Measurements from ENCODE around the gene KBTBD8.

The KBTBD8 gene

DNA sequence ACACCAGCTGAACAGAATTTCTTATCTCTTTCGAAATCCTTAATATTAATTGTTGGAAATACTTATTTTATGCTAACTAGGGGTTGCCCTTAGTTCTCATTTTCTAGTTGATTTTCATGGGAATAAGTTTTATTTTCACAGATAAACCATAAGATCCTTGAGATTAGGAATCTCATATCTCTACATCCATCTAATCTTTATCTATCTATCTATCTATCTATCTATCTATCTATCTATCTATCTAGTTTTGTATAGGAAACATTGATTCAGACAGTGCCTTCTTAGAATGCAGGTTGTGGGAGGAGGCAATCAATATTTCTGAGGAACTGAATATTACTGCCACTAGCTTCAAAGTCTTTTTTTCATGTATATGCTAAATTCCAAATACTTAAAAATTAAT lies 3.5 kb upstream of the KBTBD8 start:
- H2AFZ ChIP-seq: no peak overlapping the region
- no peak overlapping the region for H3K27ac ChIP-seq
- no peaks in the 10 kb centered on the region for H3K27me3 ChIP-seq (ENCODE audit: control insufficient read depth, insufficient read depth, low read length)
- peaks cover 4% of the 10 kb centered on the region for H3K4me1 ChIP-seq
- H3K4me3 ChIP-seq (ENCODE audit: low read depth, low read length): no peak overlapping the region
- no peak overlapping the region for H3K9ac ChIP-seq
- TF ChIP-seq, protein P1, sequence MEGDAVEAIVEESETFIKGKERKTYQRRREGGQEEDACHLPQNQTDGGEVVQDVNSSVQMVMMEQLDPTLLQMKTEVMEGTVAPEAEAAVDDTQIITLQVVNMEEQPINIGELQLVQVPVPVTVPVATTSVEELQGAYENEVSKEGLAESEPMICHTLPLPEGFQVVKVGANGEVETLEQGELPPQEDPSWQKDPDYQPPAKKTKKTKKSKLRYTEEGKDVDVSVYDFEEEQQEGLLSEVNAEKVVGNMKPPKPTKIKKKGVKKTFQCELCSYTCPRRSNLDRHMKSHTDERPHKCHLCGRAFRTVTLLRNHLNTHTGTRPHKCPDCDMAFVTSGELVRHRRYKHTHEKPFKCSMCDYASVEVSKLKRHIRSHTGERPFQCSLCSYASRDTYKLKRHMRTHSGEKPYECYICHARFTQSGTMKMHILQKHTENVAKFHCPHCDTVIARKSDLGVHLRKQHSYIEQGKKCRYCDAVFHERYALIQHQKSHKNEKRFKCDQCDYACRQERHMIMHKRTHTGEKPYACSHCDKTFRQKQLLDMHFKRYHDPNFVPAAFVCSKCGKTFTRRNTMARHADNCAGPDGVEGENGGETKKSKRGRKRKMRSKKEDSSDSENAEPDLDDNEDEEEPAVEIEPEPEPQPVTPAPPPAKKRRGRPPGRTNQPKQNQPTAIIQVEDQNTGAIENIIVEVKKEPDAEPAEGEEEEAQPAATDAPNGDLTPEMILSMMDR (IDR thresholded peaks at IDR 0.05): no peak
- no peak overlapping the region for H3K4me2 ChIP-seq (ENCODE audit: low read length)
- no peaks in the 10 kb centered on the region for H3K36me3 ChIP-seq (ENCODE audit: control insufficient read depth, insufficient read depth, low read length)
- no peaks in the 10 kb centered on the region for H3K79me2 ChIP-seq
- H3K9me3 ChIP-seq (ENCODE audit: control insufficient read depth, low read length): no peaks in the 10 kb centered on the region

DNA sequence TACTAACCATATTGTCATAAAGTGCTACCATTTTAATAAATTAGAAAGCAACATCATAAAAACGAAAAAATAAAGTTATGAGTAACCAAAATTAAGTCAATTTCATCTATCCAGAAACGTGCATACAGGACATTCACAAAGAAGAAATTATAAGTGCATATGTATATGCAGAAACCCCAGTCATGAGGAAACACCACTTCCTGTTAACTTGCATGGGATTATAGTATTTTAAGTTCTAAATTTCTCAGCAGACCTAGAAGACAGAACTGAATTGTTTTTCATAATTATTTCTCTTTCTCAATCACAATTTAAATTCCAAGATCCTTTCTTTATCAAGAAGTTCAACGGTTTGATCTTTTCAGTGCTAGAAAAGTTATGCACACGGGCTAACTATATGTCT lies 1.4 kb upstream of the KBTBD8 start:
- Histone ChIP-seq H3K79me2 (no peaks in the 10 kb centered on the region), H3K4me2 (ENCODE audit: low read length) (no peak overlapping the region), H3K36me3 (ENCODE audit: control insufficient read depth, insufficient read depth, low read length) (no peaks in the 10 kb centered on the region), H3K4me3 (ENCODE audit: low read depth, low read length) (no peak overlapping the region), H2AFZ (no peak overlapping the region), H3K27ac (no peak overlapping the region), H3K4me1 (peaks cover 4% of the 10 kb centered on the region), H3K9ac (no peak overlapping the region), H3K9me3 (ENCODE audit: control insufficient read depth, low read length) (no peaks in the 10 kb centered on the region), H3K27me3 (ENCODE audit: control insufficient read depth, insufficient read depth, low read length) (no peaks in the 10 kb centered on the region)
- TF ChIP-seq, protein P1 (IDR thresholded peaks at IDR 0.05): no peak

DNA sequence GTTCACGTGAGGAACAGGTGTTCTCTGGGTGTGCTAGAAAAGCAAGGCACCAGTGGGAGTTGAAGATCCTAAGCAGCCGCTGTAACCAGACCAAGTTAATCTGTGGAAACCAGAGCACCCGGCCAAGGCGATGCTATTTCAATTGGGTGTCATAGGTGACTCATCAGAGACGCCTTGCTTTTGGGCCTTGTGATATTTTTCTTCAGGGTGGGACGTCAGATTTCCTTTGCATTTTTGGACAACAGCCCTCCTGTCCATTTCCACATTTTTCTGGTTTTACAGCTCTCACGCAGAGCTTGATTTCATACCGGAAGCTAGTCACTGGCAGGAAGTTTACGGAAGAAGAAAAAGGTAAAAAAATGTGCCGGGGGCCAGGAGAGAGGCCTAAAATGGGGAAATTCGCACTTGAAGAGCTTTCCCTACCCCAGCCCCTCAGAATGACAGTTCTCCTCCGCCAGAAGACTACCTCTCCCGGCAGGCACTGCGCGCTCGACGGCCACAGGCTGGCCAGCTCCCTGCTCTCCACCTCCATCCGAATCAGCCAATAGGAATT lies 471 bp upstream of the KBTBD8 start:
- TF ChIP-seq, protein P1 (IDR thresholded peaks at IDR 0.05): no peak
- no peaks in the 10 kb centered on the region for H3K36me3 ChIP-seq (ENCODE audit: control insufficient read depth, insufficient read depth, low read length)
- H3K9me3 ChIP-seq (ENCODE audit: control insufficient read depth, low read length): no peaks in the 10 kb centered on the region
- H3K4me1 ChIP-seq: peaks cover 4% of the 10 kb centered on the region
- H3K4me3 ChIP-seq (ENCODE audit: low read depth, low read length): peak overlapping the region; percentile 82
- no peaks in the 10 kb centered on the region for H3K79me2 ChIP-seq
- peak overlapping the region; percentile 57 for H3K4me2 ChIP-seq (ENCODE audit: low read length)
- H3K27ac ChIP-seq: no peak overlapping the region
- no peaks in the 10 kb centered on the region for H3K27me3 ChIP-seq (ENCODE audit: control insufficient read depth, insufficient read depth, low read length)
- H3K9ac ChIP-seq: no peak overlapping the region
- peak overlapping the region; percentile 81 for H2AFZ ChIP-seq

DNA sequence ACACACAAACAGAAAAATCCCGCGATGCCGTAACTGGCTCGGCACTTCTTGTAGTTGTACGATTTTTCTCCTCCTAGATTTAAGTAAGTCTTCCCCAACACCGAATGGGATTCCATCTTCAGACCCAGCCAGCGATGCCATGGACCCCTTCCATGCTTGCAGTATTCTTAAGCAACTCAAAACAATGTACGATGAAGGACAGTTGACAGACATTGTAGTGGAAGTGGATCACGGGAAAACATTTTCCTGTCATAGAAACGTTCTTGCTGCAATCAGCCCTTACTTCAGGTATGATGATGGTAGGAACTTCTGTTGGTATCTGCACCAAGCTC lies 763 bp downstream of the KBTBD8 start:
- Histone ChIP-seq H3K27ac (no peak overlapping the region), H2AFZ (peak overlapping the region; percentile 81), H3K27me3 (ENCODE audit: control insufficient read depth, insufficient read depth, low read length) (no peaks in the 10 kb centered on the region), H3K36me3 (ENCODE audit: control insufficient read depth, insufficient read depth, low read length) (no peaks in the 10 kb centered on the region), H3K4me2 (ENCODE audit: low read length) (peak overlapping the region; percentile 86), H3K79me2 (no peaks in the 10 kb centered on the region), H3K4me3 (ENCODE audit: low read depth, low read length) (peak overlapping the region; percentile 82), H3K4me1 (peaks cover 4% of the 10 kb centered on the region), H3K9me3 (ENCODE audit: control insufficient read depth, low read length) (no peaks in the 10 kb centered on the region), H3K9ac (no peak overlapping the region)
- TF ChIP-seq, protein P1 (IDR thresholded peaks at IDR 0.05): no peak

DNA sequence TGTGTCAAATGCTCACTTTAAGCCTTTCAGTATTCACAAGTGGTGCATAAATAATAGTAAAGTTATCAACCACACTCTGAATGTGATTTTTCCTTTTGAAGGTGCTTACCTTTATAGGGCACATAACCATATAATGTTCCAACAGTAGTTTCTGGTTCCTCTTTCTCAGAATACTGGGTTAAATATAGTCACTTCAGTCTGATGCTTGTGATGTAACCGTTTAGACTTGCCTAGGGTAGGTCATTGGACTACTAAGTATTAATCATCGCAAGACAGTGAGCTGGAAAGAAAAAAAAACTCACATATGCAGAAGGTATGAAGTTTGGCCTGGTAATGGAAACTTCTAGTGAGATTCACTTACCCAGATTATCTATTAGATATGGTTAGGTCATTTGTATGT lies 1.9 kb downstream of the KBTBD8 start:
- Histone ChIP-seq H3K4me2 (ENCODE audit: low read length) (no peak overlapping the region), H3K9ac (no peak overlapping the region), H3K4me3 (ENCODE audit: low read depth, low read length) (no peak overlapping the region), H3K9me3 (ENCODE audit: control insufficient read depth, low read length) (no peaks in the 10 kb centered on the region), H3K36me3 (ENCODE audit: control insufficient read depth, insufficient read depth, low read length) (no peaks in the 10 kb centered on the region), H3K27ac (no peak overlapping the region), H3K79me2 (peaks cover 2% of the 10 kb centered on the region), H3K27me3 (ENCODE audit: control insufficient read depth, insufficient read depth, low read length) (no peaks in the 10 kb centered on the region), H3K4me1 (peaks cover 4% of the 10 kb centered on the region), H2AFZ (no peak overlapping the region)
- TF ChIP-seq, protein P1 (IDR thresholded peaks at IDR 0.05): no peak

Measured in parathyroid adenoma (tissue), 2 donors.